GM18520 (cell line): ENCODE data around the gene ZNF865.

Experiments used
- ATAC-seq: cut with Tn5 transposase; IDR thresholded peaks from one replicate; pipeline ENCODE4 v1.9.1; 2021; ENCODE audit not compliant: unreplicated experiment

Gene ZNF865

GRCh38 chr19:55656988-55657747 lies 51.7 kb downstream of the ZNF865 start:
- ATAC-seq: no peak

GRCh38 chr19:55658846-55659459 lies 53.5 kb downstream of the ZNF865 start:
- ATAC-seq: no peak

GRCh38 chr19:55659822-55660221 lies 54.4 kb downstream of the ZNF865 start:
- no peak for ATAC-seq

GRCh38 chr19:55660404-55660803 lies 55.0 kb downstream of the ZNF865 start:
- no peak for ATAC-seq

DNA sequence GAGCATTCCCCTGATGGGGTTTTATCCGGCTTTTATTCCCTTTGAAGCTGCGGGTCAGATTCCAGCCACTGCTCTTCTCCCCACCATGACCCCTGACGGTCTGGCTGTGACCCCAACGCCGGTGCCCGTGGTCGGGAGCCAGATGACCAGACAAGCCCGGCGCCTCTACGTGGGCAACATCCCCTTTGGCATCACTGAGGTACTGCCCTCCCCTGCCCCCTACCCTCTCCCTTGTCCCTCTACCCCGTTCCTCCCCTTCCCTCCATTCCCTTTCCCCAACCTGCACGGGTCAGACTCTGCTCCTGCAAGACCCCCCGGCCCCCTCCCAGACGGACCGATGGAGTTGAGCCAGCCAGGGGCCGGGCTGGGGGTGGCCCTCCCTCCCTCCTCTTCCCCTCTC lies 55.5 kb downstream of the ZNF865 start:
- no peak for ATAC-seq

GRCh38 chr19:55661826-55662225 lies 56.4 kb downstream of the ZNF865 start:
- no peak for ATAC-seq

DNA sequence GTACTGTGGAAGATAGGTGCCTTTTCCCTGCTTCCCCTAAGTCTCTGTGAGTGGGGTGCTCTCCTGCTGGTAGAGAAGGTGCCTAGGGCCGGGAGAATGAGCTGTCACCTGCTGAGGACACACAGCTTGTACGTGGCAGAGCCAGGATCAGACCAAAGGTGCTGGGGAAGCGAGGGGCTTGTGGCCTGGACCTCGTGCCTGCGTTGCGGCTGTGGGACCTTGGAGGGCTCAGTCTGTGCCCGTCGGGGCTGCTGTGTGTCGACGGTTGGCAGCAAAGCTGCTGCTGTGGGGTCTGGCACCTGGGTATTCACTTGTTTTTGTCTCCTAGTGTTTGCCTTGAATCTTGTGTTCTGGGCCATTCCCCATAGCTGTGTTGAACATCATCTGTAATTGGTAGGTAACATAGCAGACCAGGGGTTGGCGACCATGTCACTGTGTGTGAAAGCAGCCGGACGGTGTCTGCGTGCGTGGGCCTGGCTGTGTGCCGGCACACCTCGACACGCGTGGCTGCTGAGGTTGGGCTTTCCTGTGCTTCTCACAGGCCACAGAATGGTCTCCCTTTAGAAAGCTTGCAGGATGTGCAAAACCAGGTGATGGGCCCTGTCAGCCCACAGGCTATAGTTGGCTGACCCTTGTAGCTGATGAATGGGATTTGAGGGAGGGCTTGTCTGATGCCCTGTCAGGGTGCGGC lies 58.5 kb downstream of the ZNF865 start:
- no peak for ATAC-seq

DNA sequence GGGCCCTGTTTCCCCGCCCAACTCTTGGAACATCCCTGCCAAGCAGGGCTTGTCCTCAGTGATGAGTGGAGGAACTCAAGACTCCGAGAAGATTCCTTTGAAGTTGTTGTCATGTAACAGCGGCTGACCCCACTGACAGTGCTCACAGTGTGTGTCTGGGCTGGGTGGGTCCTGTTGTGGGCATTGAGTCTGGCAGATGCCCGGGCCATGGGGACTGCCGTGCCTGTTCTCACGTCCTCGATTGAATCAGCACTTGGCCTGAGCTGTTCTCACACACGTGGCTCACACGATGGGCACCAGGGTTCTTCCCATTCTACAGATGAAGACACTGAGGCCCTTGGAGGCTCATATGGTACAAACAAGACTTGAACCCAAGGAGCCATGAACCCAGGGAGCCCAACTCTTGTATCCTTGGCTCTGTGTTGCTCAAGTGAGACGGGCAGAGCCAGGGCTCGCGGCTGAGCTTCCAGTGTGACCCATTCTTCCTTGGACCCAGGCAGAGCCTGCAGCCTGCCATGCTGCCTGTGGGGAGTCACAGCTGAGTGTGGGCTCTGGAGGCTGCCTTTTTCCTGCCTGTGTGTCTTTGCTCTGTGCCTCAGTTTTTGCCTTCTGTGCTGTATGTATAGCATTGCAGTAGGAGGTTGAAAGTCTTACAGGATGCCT lies 61.0 kb downstream of the ZNF865 start:
- ATAC-seq: no peak
